A673 (cell line): ENCODE data around the gene PDGFA.

Source experiments
- EZH2 ChIP-seq: fragments of 200-600 bp; sonication (generic); IDR thresholded peaks from 2 replicates; pipeline ENCODE4 v1.6.1; 2017; ENCODE audit warnings: borderline replicate concordance, low read depth, mild to moderate bottlenecking, mixed read lengths, antibody characterized with exemption, low read length; ENCODE audit not compliant: poor library complexity, severe bottlenecking
- TF ChIP-seq, protein P1 (sequence below): fragments of 300-800, 200-600 bp; sonication (generic); conservative IDR thresholded peaks from 2 replicates; pipeline ENCODE4 v1.5.1; 2017; ENCODE audit warnings: low read depth, mild to moderate bottlenecking, antibody characterized with exemption, low read length, moderate library complexity, mixed read lengths

DNA sequence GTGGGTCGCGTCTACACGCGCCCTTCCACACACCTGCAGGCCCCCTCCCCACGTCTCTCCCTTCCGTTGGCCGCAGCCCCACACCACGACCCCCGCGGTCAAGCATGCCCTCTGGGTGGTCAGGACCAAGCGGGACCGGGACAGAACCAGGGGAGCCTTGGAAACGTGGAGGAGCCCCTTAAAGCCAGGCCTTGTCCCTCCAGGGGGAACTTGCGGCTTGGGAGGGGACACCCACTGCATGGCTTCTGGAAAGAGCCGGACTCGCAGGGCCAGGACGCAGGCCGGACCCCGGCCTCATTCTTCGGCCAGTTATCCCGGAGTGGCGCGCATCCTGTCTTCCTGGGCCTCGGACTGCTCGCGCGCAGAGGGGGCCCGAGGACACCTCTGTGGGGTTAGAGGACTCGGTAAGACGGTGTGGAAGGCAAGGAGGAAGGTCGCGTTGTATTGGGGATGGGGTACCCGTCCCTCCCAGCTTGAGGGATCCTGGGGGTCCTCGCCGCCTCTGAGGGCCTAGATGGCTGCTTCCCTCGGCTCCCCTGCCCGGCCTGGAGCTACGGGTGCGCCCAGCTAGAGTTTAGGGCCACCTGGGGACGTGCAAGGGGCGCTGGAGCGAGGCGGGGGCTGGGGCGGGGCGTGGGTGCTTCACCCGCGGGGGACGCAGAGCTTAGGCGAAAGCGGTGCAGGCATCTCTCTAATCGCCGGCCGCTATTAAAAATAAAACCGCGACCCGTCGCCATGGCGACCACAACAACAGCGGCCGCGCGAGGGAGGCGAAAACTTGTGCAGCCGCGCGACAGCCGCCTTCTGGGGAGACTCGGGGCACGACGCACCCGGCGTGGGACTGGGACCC lies 1.8 kb upstream of the PDGFA start:
- TF ChIP-seq, protein P1, sequence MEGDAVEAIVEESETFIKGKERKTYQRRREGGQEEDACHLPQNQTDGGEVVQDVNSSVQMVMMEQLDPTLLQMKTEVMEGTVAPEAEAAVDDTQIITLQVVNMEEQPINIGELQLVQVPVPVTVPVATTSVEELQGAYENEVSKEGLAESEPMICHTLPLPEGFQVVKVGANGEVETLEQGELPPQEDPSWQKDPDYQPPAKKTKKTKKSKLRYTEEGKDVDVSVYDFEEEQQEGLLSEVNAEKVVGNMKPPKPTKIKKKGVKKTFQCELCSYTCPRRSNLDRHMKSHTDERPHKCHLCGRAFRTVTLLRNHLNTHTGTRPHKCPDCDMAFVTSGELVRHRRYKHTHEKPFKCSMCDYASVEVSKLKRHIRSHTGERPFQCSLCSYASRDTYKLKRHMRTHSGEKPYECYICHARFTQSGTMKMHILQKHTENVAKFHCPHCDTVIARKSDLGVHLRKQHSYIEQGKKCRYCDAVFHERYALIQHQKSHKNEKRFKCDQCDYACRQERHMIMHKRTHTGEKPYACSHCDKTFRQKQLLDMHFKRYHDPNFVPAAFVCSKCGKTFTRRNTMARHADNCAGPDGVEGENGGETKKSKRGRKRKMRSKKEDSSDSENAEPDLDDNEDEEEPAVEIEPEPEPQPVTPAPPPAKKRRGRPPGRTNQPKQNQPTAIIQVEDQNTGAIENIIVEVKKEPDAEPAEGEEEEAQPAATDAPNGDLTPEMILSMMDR: no peak
- TF ChIP-seq EZH2: no peak
